ENCODE measurements around the gene GHRH. TPM values are rescaled to one million over a fixed set of nuclear protein-coding genes. Genes with fewer than 3 reads are reported as not detected.

GHRH gene
- total and polyA plus RNA-seq, 2 donors (not counting 1 experiment from before 2014, with no cell fraction given) = not detected

- ChIA-PET POLR2A (no interaction called here), CTCF (interaction anchor here (0.8 kb wide), 1 partner anchor 14 kb away, joined by 4 read pairs; no protein-coding TSS in a partner anchor)
- Mint-ChIP-seq H3K27ac (no peak overlapping the region), H3K4me1 (no peaks in the 10 kb centered on the region), H3K27me3 (no peaks in the 10 kb centered on the region), H3K4me3 (no peak overlapping the region), H3K9me3 (ENCODE audit: insufficient read depth) (no peaks in the 10 kb centered on the region)
- ATAC-seq (ENCODE audit: low read depth) = no peak
- no peak for DNase-seq
- intact Hi-C loops (cut with micrococcal nuclease) = no loop called here
- Histone ChIP-seq H3K9ac (ENCODE audit: low read length) (no peak overlapping the region), H3K36me3 (replicated peaks in 1 of 2; ENCODE audit: control extremely low read depth in 1 of 2, control insufficient read depth in 1 of 2, extremely low read depth in 1 of 2, insufficient read depth in 2 of 2, low read length in 1 of 2) (peaks cover 4 to 89% of the 10 kb centered on the region in 2 experiments), H4K20me1 (ENCODE audit: control insufficient read depth, insufficient read depth, low read length, poor library complexity, severe bottlenecking) (no peaks in the 10 kb centered on the region), H3K4me2 (replicated peaks; ENCODE audit: low read depth, low read length, poor library complexity, severe bottlenecking) (no peak overlapping the region), H2AFZ (ENCODE audit: insufficient read depth, low read depth, low read length, poor library complexity, severe bottlenecking) (no peak overlapping the region), H3K4me1 (ENCODE audit: control insufficient read depth in 2 of 2, insufficient read depth in 2 of 2, low read length in 2 of 2) (no peaks in the 10 kb centered on the region), H3K9me3 (ENCODE audit: control extremely low read depth in 1 of 3, control insufficient read depth in 2 of 3, insufficient read depth in 1 of 3, low read length in 2 of 3) (no peaks in the 10 kb centered on the region), H3K79me2 (ENCODE audit: control insufficient read depth, insufficient read depth, low read length) (no peaks in the 10 kb centered on the region), H3K4me3 (ENCODE audit: control extremely low read depth in 1 of 5, extremely low read depth in 1 of 5, insufficient read depth in 1 of 5, low read depth in 2 of 5, low read length in 4 of 5) (no peak overlapping the region), H3K27ac (ENCODE audit: low read length in 2 of 2) (no peak overlapping the region), H3K27me3 (replicated peaks in 1 of 4; ENCODE audit: control extremely low read depth in 1 of 4, control insufficient read depth in 3 of 4, insufficient read depth in 4 of 4, low read length in 3 of 4) (no peaks in the 10 kb centered on the region)
- TF ChIP-seq, protein P1, sequence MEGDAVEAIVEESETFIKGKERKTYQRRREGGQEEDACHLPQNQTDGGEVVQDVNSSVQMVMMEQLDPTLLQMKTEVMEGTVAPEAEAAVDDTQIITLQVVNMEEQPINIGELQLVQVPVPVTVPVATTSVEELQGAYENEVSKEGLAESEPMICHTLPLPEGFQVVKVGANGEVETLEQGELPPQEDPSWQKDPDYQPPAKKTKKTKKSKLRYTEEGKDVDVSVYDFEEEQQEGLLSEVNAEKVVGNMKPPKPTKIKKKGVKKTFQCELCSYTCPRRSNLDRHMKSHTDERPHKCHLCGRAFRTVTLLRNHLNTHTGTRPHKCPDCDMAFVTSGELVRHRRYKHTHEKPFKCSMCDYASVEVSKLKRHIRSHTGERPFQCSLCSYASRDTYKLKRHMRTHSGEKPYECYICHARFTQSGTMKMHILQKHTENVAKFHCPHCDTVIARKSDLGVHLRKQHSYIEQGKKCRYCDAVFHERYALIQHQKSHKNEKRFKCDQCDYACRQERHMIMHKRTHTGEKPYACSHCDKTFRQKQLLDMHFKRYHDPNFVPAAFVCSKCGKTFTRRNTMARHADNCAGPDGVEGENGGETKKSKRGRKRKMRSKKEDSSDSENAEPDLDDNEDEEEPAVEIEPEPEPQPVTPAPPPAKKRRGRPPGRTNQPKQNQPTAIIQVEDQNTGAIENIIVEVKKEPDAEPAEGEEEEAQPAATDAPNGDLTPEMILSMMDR (IDR thresholded peaks at IDR 0.05) = no peak
- TF ChIP-seq EZH2 (IDR thresholded peaks at IDR 0.05; ENCODE audit: borderline replicate concordance, insufficient read depth, low read depth, low read length, poor library complexity, severe bottlenecking) = no peak
- WGBS (ENCODE audit: insufficient coverage) = 88% methylated on average over 2 of the region's 5 CpGs
These were observed 24.0 kb downstream of the GHRH start for GRCh38 chr20:37237656-37238055.

DNA sequence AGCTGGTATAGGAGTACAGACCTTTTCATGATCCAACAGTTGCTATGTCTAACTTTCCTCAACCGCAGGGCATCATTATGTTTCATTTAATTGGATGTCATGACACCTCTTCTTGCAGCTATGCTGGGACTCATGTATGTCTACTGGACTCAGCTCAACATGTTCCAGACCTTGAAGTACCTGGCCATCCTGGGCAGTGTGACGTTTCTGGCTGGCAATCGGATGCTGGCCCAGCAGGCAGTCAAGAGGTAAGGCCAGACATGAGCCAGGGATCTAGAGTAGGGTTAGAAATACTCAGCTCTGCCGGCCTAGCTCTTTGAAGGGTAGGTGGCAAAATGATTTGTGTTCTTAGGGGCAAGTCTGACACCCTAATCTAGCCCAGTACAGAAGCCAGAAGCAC, 25.2 kb downstream of the GHRH start:
- no peak overlapping the region for H3K9ac ChIP-seq (ENCODE audit: low read length)
- no peak overlapping the region for H3K4me3 Mint-ChIP-seq
- POLR2A ChIA-PET = no interaction called here

More for the DNA sequence above, 25.2 kb downstream of the GHRH start:
- H2AFZ ChIP-seq (ENCODE audit: insufficient read depth, low read depth, low read length, poor library complexity, severe bottlenecking) = no peak overlapping the region
- H4K20me1 ChIP-seq (ENCODE audit: control insufficient read depth, insufficient read depth, low read length, poor library complexity, severe bottlenecking) = no peaks in the 10 kb centered on the region
- H3K4me2 ChIP-seq (replicated peaks; ENCODE audit: low read depth, low read length, poor library complexity, severe bottlenecking) = no peak overlapping the region
- no peak overlapping the region for H3K4me3 ChIP-seq (ENCODE audit: control extremely low read depth in 1 of 5, extremely low read depth in 1 of 5, insufficient read depth in 1 of 5, low read depth in 2 of 5, low read length in 4 of 5)
- Mint-ChIP-seq H3K9me3 (ENCODE audit: insufficient read depth) (no peaks in the 10 kb centered on the region), H3K27ac (no peak overlapping the region), H3K27me3 (no peaks in the 10 kb centered on the region), H3K4me1 (no peaks in the 10 kb centered on the region)
- H3K27me3 ChIP-seq (replicated peaks in 1 of 4; ENCODE audit: control extremely low read depth in 1 of 4, control insufficient read depth in 3 of 4, insufficient read depth in 4 of 4, low read length in 3 of 4) = no peaks in the 10 kb centered on the region
- intact Hi-C loops (cut with micrococcal nuclease) = no loop called here
- H3K4me1 ChIP-seq (ENCODE audit: control insufficient read depth in 2 of 2, insufficient read depth in 2 of 2, low read length in 2 of 2) = no peaks in the 10 kb centered on the region
- no peaks in the 10 kb centered on the region for H3K79me2 ChIP-seq (ENCODE audit: control insufficient read depth, insufficient read depth, low read length)
- H3K9me3 ChIP-seq (ENCODE audit: control extremely low read depth in 1 of 3, control insufficient read depth in 2 of 3, insufficient read depth in 1 of 3, low read length in 2 of 3) = no peaks in the 10 kb centered on the region
- WGBS (ENCODE audit: insufficient coverage) = 92% methylated on average over 3 of the region's 4 CpGs
- no peak overlapping the region for H3K27ac ChIP-seq (ENCODE audit: low read length in 2 of 2)
- no peak for DNase-seq
- ATAC-seq (ENCODE audit: low read depth) = no peak
- CTCF ChIA-PET = interaction anchor here (0.7 to 1.6 kb wide), 2 partner anchors 34 to 40 kb away, joined by 3 to 5 read pairs; no protein-coding TSS in a partner anchor
- peaks cover 7 to 91% of the 10 kb centered on the region in 2 experiments for H3K36me3 ChIP-seq (replicated peaks in 1 of 2; ENCODE audit: control extremely low read depth in 1 of 2, control insufficient read depth in 1 of 2, extremely low read depth in 1 of 2, insufficient read depth in 2 of 2, low read length in 1 of 2)
- TF ChIP-seq EZH2 (IDR thresholded peaks at IDR 0.05; ENCODE audit: borderline replicate concordance, insufficient read depth, low read depth, low read length, poor library complexity, severe bottlenecking) = no peak
- TF ChIP-seq, protein P1 (IDR thresholded peaks at IDR 0.05) = no peak
